ENCODE data around the gene NPHP4. TPM values are rescaled to one million over a fixed set of nuclear protein-coding genes. Genes with fewer than 3 reads are reported as not detected.

NPHP4 gene
- total and polyA plus RNA-seq, 9 of the 15 experiments (the other 6 are each of a cell fraction or from before 2014, with no cell fraction given) = 0.52 to 26.2 (median 6.7) TPM

GRCh38 chr1:5890346-5891106 is 101.7 kb downstream of the NPHP4 start:
- CTCF ChIA-PET (ENCODE audit: low intra/inter-chr PET ratio) = no interaction called here
- DNase-seq (ENCODE audit: extremely low read depth in 1 of 4, low spot score in 3 of 4) = no peak
- Histone ChIP-seq H3K36me3 (ENCODE audit: control insufficient read depth, insufficient read depth, low read length) (peaks cover 12% of the 10 kb centered on the region; the same call in 2 of the 3 replicates), H3K9ac (ENCODE audit: insufficient read depth in 1 of 2, low read depth in 2 of 2, low read length in 2 of 2) (no peak overlapping the region), H3K9me1 (ENCODE audit: control insufficient read depth, insufficient read depth, low read length) (peaks cover 10% of the 10 kb centered on the region), H3K4me2 (ENCODE audit: insufficient read depth, low read length) (no peak overlapping the region), H2AFZ (ENCODE audit: low read depth, low read length) (no peak overlapping the region), H3K27ac (ENCODE audit: extremely low read depth, low read depth, low read length) (no peak overlapping the region), H3K79me2 (ENCODE audit: control insufficient read depth, insufficient read depth, low read length) (no peaks in the 10 kb centered on the region), H4K20me1 (replicated peaks; ENCODE audit: control insufficient read depth, insufficient read depth, low read length) (peaks cover 24% of the 10 kb centered on the region), H3K9me3 (replicated peaks; ENCODE audit: control insufficient read depth, insufficient read depth, low read depth, low read length) (no peaks in the 10 kb centered on the region), H3K27me3 (ENCODE audit: control insufficient read depth in 2 of 2, insufficient read depth in 2 of 2, low read length in 2 of 2) (no peaks in the 10 kb centered on the region), H3K4me3 (no peak overlapping the region), H3K4me1 (replicated peaks in 1 of 2; ENCODE audit: control insufficient read depth in 2 of 2, insufficient read depth in 2 of 2, low read length in 2 of 2) (peaks cover 25 to 53% of the 10 kb centered on the region in 2 experiments)
- TF ChIP-seq RBBP5 (IDR thresholded peaks at IDR 0.05; ENCODE audit: borderline replicate concordance, insufficient read depth, low read length, poor library complexity, severe bottlenecking) (no peak), NCOA2 (IDR thresholded peaks at IDR 0.05; ENCODE audit: partially characterized antibody in 2 of 2) (no peak), ZBTB2 (IDR thresholded peaks at IDR 0.05) (no peak), YBX1 (IDR thresholded peaks at IDR 0.05) (no peak)
- in situ Hi-C loops (cut with MboI) = no loop called here
- BruUV-seq (replicated peaks) = no TSS peak
- no peak for FAIRE-seq
- intact Hi-C loops (cut with micrococcal nuclease) = no loop called here
- 83% methylated on average over 22 of the region's 22 CpGs for WGBS (ENCODE audit: insufficient coverage, low coverage, missing lambda C conversion rate)
- ATAC-seq = no peak
- POLR2A ChIA-PET = interaction anchor here (0.6 kb wide), 1 partner anchor 24 kb away, joined by 4 read pairs; no protein-coding TSS in a partner anchor
